Endothelial cell of umbilical vein (primary cell): ENCODE data around the gene SUGCT. TPM values are rescaled to one million over a fixed set of nuclear protein-coding genes. Genes with fewer than 3 reads are reported as not detected.

ENCODE experiments used
- polyA plus RNA-seq, 4 experiments: library from polyadenylated mRNA; depleted of rRNA in 3 of 4; stranded (reverse) in 3 of 4; unstranded in 1 of 4; fragments of >200 nt; gene quantifications; 2 replicates each; pipeline versions ENCODE4 v1.2.1 to v1.2.3, GENCODE V29; 2011 to 2012; ENCODE audit warnings: missing spikeins in 1 of 4
- small RNA-seq: library from RNA; depleted of rRNA; stranded (forward); fragments of <200 nt; gene quantifications from one replicate; pipeline ENCODE3, GENCODE V24; 2012; ENCODE audit warnings: low replicate concordance, low read depth; ENCODE audit not compliant: insufficient read depth, insufficient read length
- total RNA-seq: library from RNA; stranded (reverse); gene quantifications from 2 replicates; pipeline ENCODE4 v1.2.3, GENCODE V29; 2021

Gene SUGCT
- total and polyA plus RNA-seq, 2 donors (not counting 3 experiments of a cell fraction or from before 2014, with no cell fraction given) = 1.2 to 1.4 TPM

Small RNA genes lying within 50 kb of the gene (small RNA-seq; reads per million reads assigned to genes)
- not detected for gene AC006023.1
- gene AC006023.2 = not detected

Other genes starting within 250 kb of the SUGCT start
- gene CDK13, start 184.7 kb upstream of the SUGCT start, total RNA-seq = 50.7 and 56.7 TPM in 2 replicates
- 22.8 and 24.5 TPM in 2 replicates for gene CDK13, start 184.7 kb upstream of the SUGCT start, polyA plus RNA-seq
- gene MPLKIP, start 383 bp upstream of the SUGCT start, total RNA-seq = 40.5 and 40.9 TPM in 2 replicates
- gene MPLKIP, start 383 bp upstream of the SUGCT start, polyA plus RNA-seq = 47.7 and 56.4 TPM in 2 replicates